Neural cell (in vitro differentiated cells): Measurements from ENCODE around the gene TRIM25. TPM values are rescaled to one million over a fixed set of nuclear protein-coding genes. Genes with fewer than 3 reads are reported as not detected.

Experiments used
- H2AFZ ChIP-seq: fragments of 200-600, 300-800 bp; sonication (generic), shearing (Covaris generic); 2 replicates; pipeline ENCODE4 v1.6.0; 2014; ENCODE audit warnings: low read depth, mild to moderate bottlenecking, antibody characterized with exemption, low read length, moderate library complexity
- H3F3A ChIP-seq: fragments of 200-600 bp; shearing (Covaris generic); 2 replicates; pipeline ENCODE4 v1.6.1; 2016; ENCODE audit warnings: mild to moderate bottlenecking, moderate library complexity, mixed read lengths, antibody characterized with exemption, low read length; ENCODE audit not compliant: insufficient read depth, poor library complexity, severe bottlenecking
- H3K27ac ChIP-seq: fragments of 200-600, 300-800 bp; sonication (generic), shearing (Covaris generic); 2 replicates; pipeline ENCODE4 v1.5.1; 2014; ENCODE audit warnings: mild to moderate bottlenecking, low read length, moderate library complexity
- H3K27me3 ChIP-seq: fragments of 300-800, 200-600 bp; sonication (generic), shearing (Covaris generic); 2 replicates; pipeline ENCODE4 v1.6.0; 2014; ENCODE audit warnings: mild to moderate bottlenecking, low read depth, low read length, moderate library complexity; ENCODE audit not compliant: insufficient read depth
- H3K36me3 ChIP-seq: fragments of 300-800, 200-600 bp; sonication (generic), shearing (Covaris generic); 2 replicates; pipeline ENCODE4 v1.5.1; 2014; ENCODE audit warnings: mild to moderate bottlenecking, antibody characterized with exemption, low read length, moderate library complexity; ENCODE audit not compliant: insufficient read depth
- H3K4me2 ChIP-seq: fragments of 300-800, 200-600 bp; sonication (generic), shearing (Covaris generic); 2 replicates; pipeline ENCODE4 v1.6.0; 2014; ENCODE audit warnings: mild to moderate bottlenecking, low read length
- H3K4me3 ChIP-seq: fragments of 300-800, 200-600 bp; sonication (generic), shearing (Covaris generic); 2 replicates; pipeline ENCODE4 v1.5.1; 2014; ENCODE audit warnings: mild to moderate bottlenecking, low read length, moderate library complexity
- H3K79me2 ChIP-seq: fragments of 200-600 bp; shearing (Covaris generic); replicated peaks from 2 replicates; pipeline ENCODE4 v1.6.0; 2014; ENCODE audit warnings: mild to moderate bottlenecking, low read length, moderate library complexity; ENCODE audit not compliant: insufficient read depth
- H3K9ac ChIP-seq: fragments of 300-800, 200-600 bp; sonication (generic), shearing (Covaris generic); 2 replicates; pipeline ENCODE4 v1.6.1; 2016; ENCODE audit warnings: mild to moderate bottlenecking, low read length, mixed read lengths
- H3K9me2 ChIP-seq: fragments of 200-600 bp; shearing (Covaris generic); 2 replicates; pipeline ENCODE4 v1.6.1; 2016; ENCODE audit warnings: mild to moderate bottlenecking, low read length, mixed read lengths; ENCODE audit not compliant: insufficient read depth
- H3K9me3 ChIP-seq: fragments of 200-600, 300-800 bp; sonication (generic), shearing (Covaris generic); 2 replicates; pipeline ENCODE4 v1.6.1; 2016; ENCODE audit warnings: mild to moderate bottlenecking, mixed run types, low read length, moderate library complexity, mixed read lengths
- H4K20me1 ChIP-seq: fragments of 200-600 bp; shearing (Covaris generic); 2 replicates; pipeline ENCODE4 v1.6.1; 2016; ENCODE audit warnings: mild to moderate bottlenecking, mixed run types; ENCODE audit not compliant: insufficient read depth
- EP300 ChIP-seq: fragments of 450-650 bp; conservative IDR thresholded peaks from 2 replicates; pipeline ENCODE4 v1.6.1; 2014; ENCODE audit warnings: antibody characterized with exemption, mild to moderate bottlenecking, moderate library complexity; ENCODE audit not compliant: poor library complexity, severe bottlenecking
- EZH2 ChIP-seq: fragments of 200-600, 300-800 bp; shearing (Covaris generic), sonication (generic); IDR thresholded peaks from 2 replicates; pipeline ENCODE4 v1.6.1; 2014; ENCODE audit warnings: antibody characterized with exemption, low read length, borderline replicate concordance, mild to moderate bottlenecking; ENCODE audit not compliant: insufficient read depth, poor library complexity, severe bottlenecking
- MXI1 ChIP-seq: fragments of 450-650 bp; conservative IDR thresholded peaks from 2 replicates; pipeline ENCODE4 v1.6.1; 2014; ENCODE audit warnings: antibody characterized with exemption, mild to moderate bottlenecking; ENCODE audit not compliant: poor library complexity, severe bottlenecking
- POLR2AphosphoS5 ChIP-seq: IDR thresholded peaks from 2 replicates; pipeline ENCODE4 v1.6.1; 2012
- RAD21 ChIP-seq: fragments of 450-650 bp; conservative IDR thresholded peaks from 2 replicates; pipeline ENCODE4 v1.6.1; 2014; ENCODE audit warnings: antibody characterized with exemption, mild to moderate bottlenecking, moderate library complexity
- SMC3 ChIP-seq: fragments of 450-650 bp; conservative IDR thresholded peaks from 2 replicates; pipeline ENCODE4 v1.6.1; 2014; ENCODE audit warnings: antibody characterized with exemption, mild to moderate bottlenecking, moderate library complexity; ENCODE audit not compliant: poor library complexity
- TAF1 ChIP-seq: IDR thresholded peaks from 2 replicates; pipeline ENCODE4 v1.6.1; 2012; ENCODE audit warnings: low read depth
- polyA plus RNA-seq: library from polyadenylated mRNA; depleted of rRNA; stranded (reverse); fragments of >200 nt; gene quantifications from 2 replicates; pipeline ENCODE4 v1.2.3, GENCODE V29; 2014
- TF ChIP-seq, protein P1 (sequence below): IDR thresholded peaks from 2 replicates; pipeline ENCODE4 v1.6.1; 2012; ENCODE audit warnings: borderline replicate concordance
- TF ChIP-seq, protein P2 (sequence below): fragments of 450-650 bp; IDR thresholded peaks from 2 replicates; pipeline ENCODE4 v1.5.1; 2014; ENCODE audit warnings: antibody characterized with exemption, mild to moderate bottlenecking, moderate library complexity; ENCODE audit not compliant: poor library complexity, severe bottlenecking

Gene TRIM25
- polyA plus RNA-seq, 1 donor from 2014 or later, result 1.7 TPM

DNA sequence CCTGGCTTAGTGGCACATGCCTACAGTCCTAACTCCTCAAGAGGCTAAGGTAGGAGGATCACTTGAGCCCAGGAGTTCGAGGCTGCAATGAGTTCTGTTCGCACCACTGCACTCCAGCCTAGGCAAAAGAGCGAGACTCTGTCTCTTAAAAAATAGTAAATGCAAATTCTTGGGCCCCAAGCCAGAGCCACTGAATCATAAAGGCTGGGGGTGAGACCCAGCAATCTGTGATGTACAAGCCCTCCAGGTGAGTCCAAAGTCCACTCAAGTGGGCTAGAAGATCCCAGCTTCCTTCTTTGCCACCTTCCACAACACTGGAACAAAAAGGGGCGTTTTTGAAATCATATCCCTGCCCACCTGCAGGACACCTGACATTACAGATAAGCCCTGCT is 16.9 kb downstream of the TRIM25 start:
- Histone ChIP-seq H3K4me2 (no peak overlapping the region), H3F3A (no peaks in the 10 kb centered on the region), H3K27ac (no peak overlapping the region), H3K27me3 (no peaks in the 10 kb centered on the region), H3K9me3 (no peaks in the 10 kb centered on the region), H3K4me3 (no peak overlapping the region), H2AFZ (no peak overlapping the region), H3K36me3 (no peaks in the 10 kb centered on the region), H3K9ac (no peak overlapping the region), H3K9me2 (no peaks in the 10 kb centered on the region), H3K79me2 (no peaks in the 10 kb centered on the region), H4K20me1 (no peaks in the 10 kb centered on the region)
- TF ChIP-seq RAD21 (no peak), EP300 (no peak), EZH2 (no peak), TAF1 (no peak), SMC3 (no peak), POLR2AphosphoS5 (no peak), MXI1 (no peak)
- TF ChIP-seq, protein P1, sequence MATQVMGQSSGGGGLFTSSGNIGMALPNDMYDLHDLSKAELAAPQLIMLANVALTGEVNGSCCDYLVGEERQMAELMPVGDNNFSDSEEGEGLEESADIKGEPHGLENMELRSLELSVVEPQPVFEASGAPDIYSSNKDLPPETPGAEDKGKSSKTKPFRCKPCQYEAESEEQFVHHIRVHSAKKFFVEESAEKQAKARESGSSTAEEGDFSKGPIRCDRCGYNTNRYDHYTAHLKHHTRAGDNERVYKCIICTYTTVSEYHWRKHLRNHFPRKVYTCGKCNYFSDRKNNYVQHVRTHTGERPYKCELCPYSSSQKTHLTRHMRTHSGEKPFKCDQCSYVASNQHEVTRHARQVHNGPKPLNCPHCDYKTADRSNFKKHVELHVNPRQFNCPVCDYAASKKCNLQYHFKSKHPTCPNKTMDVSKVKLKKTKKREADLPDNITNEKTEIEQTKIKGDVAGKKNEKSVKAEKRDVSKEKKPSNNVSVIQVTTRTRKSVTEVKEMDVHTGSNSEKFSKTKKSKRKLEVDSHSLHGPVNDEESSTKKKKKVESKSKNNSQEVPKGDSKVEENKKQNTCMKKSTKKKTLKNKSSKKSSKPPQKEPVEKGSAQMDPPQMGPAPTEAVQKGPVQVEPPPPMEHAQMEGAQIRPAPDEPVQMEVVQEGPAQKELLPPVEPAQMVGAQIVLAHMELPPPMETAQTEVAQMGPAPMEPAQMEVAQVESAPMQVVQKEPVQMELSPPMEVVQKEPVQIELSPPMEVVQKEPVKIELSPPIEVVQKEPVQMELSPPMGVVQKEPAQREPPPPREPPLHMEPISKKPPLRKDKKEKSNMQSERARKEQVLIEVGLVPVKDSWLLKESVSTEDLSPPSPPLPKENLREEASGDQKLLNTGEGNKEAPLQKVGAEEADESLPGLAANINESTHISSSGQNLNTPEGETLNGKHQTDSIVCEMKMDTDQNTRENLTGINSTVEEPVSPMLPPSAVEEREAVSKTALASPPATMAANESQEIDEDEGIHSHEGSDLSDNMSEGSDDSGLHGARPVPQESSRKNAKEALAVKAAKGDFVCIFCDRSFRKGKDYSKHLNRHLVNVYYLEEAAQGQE, result no peak
- TF ChIP-seq, protein P2, sequence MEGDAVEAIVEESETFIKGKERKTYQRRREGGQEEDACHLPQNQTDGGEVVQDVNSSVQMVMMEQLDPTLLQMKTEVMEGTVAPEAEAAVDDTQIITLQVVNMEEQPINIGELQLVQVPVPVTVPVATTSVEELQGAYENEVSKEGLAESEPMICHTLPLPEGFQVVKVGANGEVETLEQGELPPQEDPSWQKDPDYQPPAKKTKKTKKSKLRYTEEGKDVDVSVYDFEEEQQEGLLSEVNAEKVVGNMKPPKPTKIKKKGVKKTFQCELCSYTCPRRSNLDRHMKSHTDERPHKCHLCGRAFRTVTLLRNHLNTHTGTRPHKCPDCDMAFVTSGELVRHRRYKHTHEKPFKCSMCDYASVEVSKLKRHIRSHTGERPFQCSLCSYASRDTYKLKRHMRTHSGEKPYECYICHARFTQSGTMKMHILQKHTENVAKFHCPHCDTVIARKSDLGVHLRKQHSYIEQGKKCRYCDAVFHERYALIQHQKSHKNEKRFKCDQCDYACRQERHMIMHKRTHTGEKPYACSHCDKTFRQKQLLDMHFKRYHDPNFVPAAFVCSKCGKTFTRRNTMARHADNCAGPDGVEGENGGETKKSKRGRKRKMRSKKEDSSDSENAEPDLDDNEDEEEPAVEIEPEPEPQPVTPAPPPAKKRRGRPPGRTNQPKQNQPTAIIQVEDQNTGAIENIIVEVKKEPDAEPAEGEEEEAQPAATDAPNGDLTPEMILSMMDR, result no peak

DNA sequence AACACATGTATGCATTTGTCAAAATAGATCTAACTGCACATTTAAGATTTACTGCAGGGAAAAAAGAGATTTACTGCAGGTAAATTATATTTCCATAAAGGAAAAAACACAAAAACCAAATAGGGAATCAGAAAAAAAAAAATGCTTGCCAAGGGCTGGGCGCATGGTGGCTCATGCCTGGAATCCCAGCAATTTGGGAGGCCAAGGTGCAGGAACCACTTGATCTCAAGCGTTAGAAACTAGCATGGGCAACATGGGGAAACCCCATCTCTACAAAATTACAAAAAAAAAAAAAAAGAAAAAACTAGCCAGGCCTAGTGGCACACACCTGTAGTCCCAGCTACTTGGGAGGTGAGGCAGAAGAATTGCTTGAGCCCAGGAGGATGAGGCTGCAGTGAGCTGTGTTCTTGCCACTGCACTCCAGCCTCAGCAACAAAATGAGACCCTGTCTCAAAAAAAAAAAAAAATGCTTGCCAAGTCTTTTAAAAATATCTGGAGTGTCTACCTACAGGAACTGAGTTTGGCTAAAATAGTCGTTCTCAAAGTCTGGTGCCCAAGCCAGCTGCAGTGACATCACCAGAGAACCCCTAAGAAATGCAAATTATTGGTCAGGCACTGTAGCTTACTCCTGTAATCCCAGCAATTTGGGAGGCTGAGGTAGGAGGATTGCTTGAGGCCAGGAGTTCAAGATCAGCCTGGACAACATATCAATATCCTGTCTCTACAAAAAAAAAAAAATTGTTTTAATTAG is 17.5 kb downstream of the TRIM25 start:
- H3K9ac ChIP-seq, result no peak overlapping the region
- H4K20me1 ChIP-seq, result no peaks in the 10 kb centered on the region
- no peak overlapping the region for H3K27ac ChIP-seq
- no peaks in the 10 kb centered on the region for H3K9me3 ChIP-seq
- H3K4me3 ChIP-seq, result no peak overlapping the region
- H3K79me2 ChIP-seq, result no peaks in the 10 kb centered on the region
- H3K36me3 ChIP-seq, result no peaks in the 10 kb centered on the region
- no peak overlapping the region for H2AFZ ChIP-seq
- TF ChIP-seq RAD21, result no peak
- TF ChIP-seq, protein P1, result no peak
- TF ChIP-seq POLR2AphosphoS5, result no peak
- TF ChIP-seq MXI1, result no peak
- TF ChIP-seq SMC3, result no peak
- no peak for TF ChIP-seq TAF1
- TF ChIP-seq, protein P2, result no peak
- no peak for TF ChIP-seq EZH2
- no peak for TF ChIP-seq EP300
- H3F3A ChIP-seq, result no peaks in the 10 kb centered on the region
- no peaks in the 10 kb centered on the region for H3K27me3 ChIP-seq
- H3K9me2 ChIP-seq, result no peaks in the 10 kb centered on the region
- no peak overlapping the region for H3K4me2 ChIP-seq
